Gastroesophageal sphincter (tissue), 3 donors: ENCODE data around the gene FRRS1L.

Experiments
- CTCF ChIP-seq, 4 experiments: fragments of 200-600 bp in 2 of 4; fragments of 450-650 bp in 2 of 4; sonication (generic) in 1 of 4; IDR thresholded peaks; one replicate each; pipeline ENCODE4 v1.5.1; 2017 to 2019; ENCODE audit warnings: antibody characterized with exemption in 4 of 4, mild to moderate bottlenecking in 2 of 4, moderate library complexity in 2 of 4
- EP300 ChIP-seq: sonication (generic); formaldehyde crosslinking; IDR thresholded peaks from one replicate; pipeline ENCODE4 v1.6.1; 2017; ENCODE audit warnings: antibody characterized with exemption, mild to moderate bottlenecking
- POLR2A ChIP-seq, 2 donors: fragments of 450-650 bp; IDR thresholded peaks; one replicate each; pipeline ENCODE4 v1.6.1; 2017; ENCODE audit warnings: antibody characterized with exemption in 2 of 2, mild to moderate bottlenecking in 2 of 2, moderate library complexity in 1 of 2
- POLR2AphosphoS5 ChIP-seq: sonication (generic); formaldehyde crosslinking; IDR thresholded peaks from one replicate; pipeline ENCODE4 v1.6.1; 2017; ENCODE audit warnings: antibody characterized with exemption

GRCh38 chr9:109159583-109159982 is 7.5 kb downstream of the FRRS1L start:
- TF ChIP-seq POLR2AphosphoS5, result no peak
- TF ChIP-seq CTCF (IDR thresholded peaks at IDR 0.05), result no peak
- no peak for TF ChIP-seq EP300
- no peak for TF ChIP-seq POLR2A (IDR thresholded peaks at IDR 0.05)
